ENCODE data around the gene NXN. TPM values are rescaled to one million over a fixed set of nuclear protein-coding genes. Genes with fewer than 3 reads are reported as not detected.
"Not testable (repeated sequence)": the region's sequence is repeated elsewhere in the genome, so short reads cannot be mapped to it uniquely, and the experiment has no call there.

The NXN gene
- total RNA-seq, 1 donor from 2014 or later = 67.8 TPM

- DNase-seq = no peak
Measured at GRCh38 chr17:917941-918740, 61.4 kb downstream of the NXN start.

GRCh38 chr17:917391-917811, 62.2 kb downstream of the NXN start:
- DNase-seq = no peak

- DNase-seq = no peak
Measured at GRCh38 chr17:916315-916714, 63.3 kb downstream of the NXN start.

GRCh38 chr17:915538-916201, 63.9 kb downstream of the NXN start:
- DNase-seq = peak; percentile 94

- no peak for DNase-seq
Measured at GRCh38 chr17:914561-914960, 65.0 kb downstream of the NXN start.

- DNase-seq = no peak
Measured at GRCh38 chr17:913207-913606, 66.4 kb downstream of the NXN start.

- DNase-seq = no peak
Measured at GRCh38 chr17:909642-910323, 69.8 kb downstream of the NXN start.

- no peak for DNase-seq
Measured at GRCh38 chr17:907725-908124, 71.9 kb downstream of the NXN start.

- DNase-seq = not testable (repeated sequence)
Measured at GRCh38 chr17:905708-906107, 73.9 kb downstream of the NXN start.

- DNase-seq = peak; percentile 87
Measured at GRCh38 chr17:903691-904481, 75.7 kb downstream of the NXN start.

GRCh38 chr17:902463-902862, 77.1 kb downstream of the NXN start:
- no peak for DNase-seq

- no peak for DNase-seq
Measured at GRCh38 chr17:901964-902363, 77.6 kb downstream of the NXN start.

GRCh38 chr17:901191-901950, 78.2 kb downstream of the NXN start:
- DNase-seq = peak; percentile 56

- DNase-seq = no peak
Measured at GRCh38 chr17:900336-900934, 79.1 kb downstream of the NXN start.

GRCh38 chr17:897970-898619, 81.5 kb downstream of the NXN start:
- no peak for DNase-seq

GRCh38 chr17:896953-897661, 82.5 kb downstream of the NXN start:
- peak; percentile 62 for DNase-seq

- no peak for DNase-seq
Measured at GRCh38 chr17:896454-896853, 83.1 kb downstream of the NXN start.

GRCh38 chr17:892958-893357, 86.6 kb downstream of the NXN start:
- DNase-seq = no peak

- no peak for DNase-seq
Measured at GRCh38 chr17:888998-889441, 90.6 kb downstream of the NXN start.
